ENCODE results near the gene FCRL6.

The FCRL6 gene

GRCh38 chr1:159830722-159831121 is 28.6 kb downstream of the FCRL6 start:
- H3K4me3 ChIP-seq (ENCODE audit: low read length): no peak overlapping the region
- TF ChIP-seq, protein P1, sequence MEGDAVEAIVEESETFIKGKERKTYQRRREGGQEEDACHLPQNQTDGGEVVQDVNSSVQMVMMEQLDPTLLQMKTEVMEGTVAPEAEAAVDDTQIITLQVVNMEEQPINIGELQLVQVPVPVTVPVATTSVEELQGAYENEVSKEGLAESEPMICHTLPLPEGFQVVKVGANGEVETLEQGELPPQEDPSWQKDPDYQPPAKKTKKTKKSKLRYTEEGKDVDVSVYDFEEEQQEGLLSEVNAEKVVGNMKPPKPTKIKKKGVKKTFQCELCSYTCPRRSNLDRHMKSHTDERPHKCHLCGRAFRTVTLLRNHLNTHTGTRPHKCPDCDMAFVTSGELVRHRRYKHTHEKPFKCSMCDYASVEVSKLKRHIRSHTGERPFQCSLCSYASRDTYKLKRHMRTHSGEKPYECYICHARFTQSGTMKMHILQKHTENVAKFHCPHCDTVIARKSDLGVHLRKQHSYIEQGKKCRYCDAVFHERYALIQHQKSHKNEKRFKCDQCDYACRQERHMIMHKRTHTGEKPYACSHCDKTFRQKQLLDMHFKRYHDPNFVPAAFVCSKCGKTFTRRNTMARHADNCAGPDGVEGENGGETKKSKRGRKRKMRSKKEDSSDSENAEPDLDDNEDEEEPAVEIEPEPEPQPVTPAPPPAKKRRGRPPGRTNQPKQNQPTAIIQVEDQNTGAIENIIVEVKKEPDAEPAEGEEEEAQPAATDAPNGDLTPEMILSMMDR (IDR thresholded peaks at IDR 0.05; ENCODE audit: insufficient read depth, low read depth, low read length, missing control alignments): no peak
- DNase-seq (ENCODE audit: low read depth): no peak

GRCh38 chr1:159831412-159832141 is 29.4 kb downstream of the FCRL6 start:
- no peak for DNase-seq (ENCODE audit: low read depth)
- no peak overlapping the region for H3K4me3 ChIP-seq (ENCODE audit: low read length)
- TF ChIP-seq, protein P1 (IDR thresholded peaks at IDR 0.05; ENCODE audit: insufficient read depth, low read depth, low read length, missing control alignments): no peak

GRCh38 chr1:159832309-159832708 is 30.1 kb downstream of the FCRL6 start:
- TF ChIP-seq, protein P1 (IDR thresholded peaks at IDR 0.05; ENCODE audit: insufficient read depth, low read depth, low read length, missing control alignments): no peak
- no peak overlapping the region for H3K4me3 ChIP-seq (ENCODE audit: low read length)

GRCh38 chr1:159835356-159835755 is 33.2 kb downstream of the FCRL6 start:
- TF ChIP-seq, protein P1 (IDR thresholded peaks at IDR 0.05; ENCODE audit: insufficient read depth, low read depth, low read length, missing control alignments): no peak
- DNase-seq (ENCODE audit: low read depth): no peak
- no peak overlapping the region for H3K4me3 ChIP-seq (ENCODE audit: low read length)

More at GRCh38 chr1:159832309-159832708, 30.1 kb downstream of the FCRL6 start:
- DNase-seq (ENCODE audit: low read depth): no peak

DNA sequence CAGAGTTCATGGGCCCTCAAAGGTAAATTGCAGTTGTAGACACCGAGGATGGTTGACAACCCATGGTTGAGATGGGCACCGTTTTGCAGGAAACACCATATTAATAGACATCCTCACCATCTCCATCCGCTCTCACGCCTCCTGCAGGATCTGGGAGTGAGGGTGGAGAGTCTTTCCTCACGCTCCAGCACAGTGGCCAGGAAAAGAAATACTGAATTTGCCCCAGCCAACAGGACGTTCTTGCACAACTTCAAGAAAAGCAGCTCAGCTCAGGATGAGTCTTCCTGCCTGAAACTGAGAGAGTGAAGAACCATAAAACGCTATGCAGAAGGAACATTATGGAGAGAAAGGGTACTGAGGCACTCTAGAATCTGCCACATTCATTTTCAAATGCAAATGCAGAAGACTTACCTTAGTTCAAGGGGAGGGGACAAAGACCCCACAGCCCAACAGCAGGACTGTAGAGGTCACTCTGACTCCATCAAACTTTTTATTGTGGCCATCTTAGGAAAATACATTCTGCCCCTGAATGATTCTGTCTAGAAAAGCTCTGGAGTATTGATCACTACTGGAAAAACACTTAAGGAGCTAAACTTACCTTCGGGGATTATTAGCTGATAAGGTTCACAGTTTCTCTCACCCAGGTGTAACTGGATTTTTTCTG is 33.8 kb downstream of the FCRL6 start:
- TF ChIP-seq, protein P1 (IDR thresholded peaks at IDR 0.05; ENCODE audit: insufficient read depth, low read depth, low read length, missing control alignments): no peak
- no peak overlapping the region for H3K4me3 ChIP-seq (ENCODE audit: low read length)
- no peak for DNase-seq (ENCODE audit: low read depth)

- no peak for DNase-seq (ENCODE audit: low read depth)
- TF ChIP-seq, protein P1 (IDR thresholded peaks at IDR 0.05; ENCODE audit: insufficient read depth, low read depth, low read length, missing control alignments): no peak
- H3K4me3 ChIP-seq (ENCODE audit: low read length): no peak overlapping the region
Observed at GRCh38 chr1:159838715-159839114, 36.6 kb downstream of the FCRL6 start.

Measured in epithelial cell of esophagus (primary cell).